Mammary epithelial cell (primary cell): ENCODE measurements around the gene NAV3.

Experiments used
- CTCF ChIP-seq, 2 donors: IDR thresholded peaks in 1 of 2; conservative IDR thresholded peaks in 1 of 2; 2 replicates each; pipeline ENCODE4 v1.5.1; 2011 to 2012; ENCODE audit warnings: inconsistent platforms in 2 of 2, low read length in 2 of 2, mild to moderate bottlenecking in 2 of 2, control low read depth in 1 of 2, low read depth in 1 of 2; ENCODE audit not compliant: insufficient read depth in 1 of 2; ENCODE audit errors: extremely low read depth in 1 of 2
- EZH2 ChIP-seq: IDR thresholded peaks from 2 replicates; pipeline ENCODE4 v1.6.1; 2012; ENCODE audit warnings: low read length, inconsistent platforms, borderline replicate concordance

GRCh38 chr12:77965790-77966189, 135.1 kb downstream of the NAV3 start:
- TF ChIP-seq CTCF (conservative IDR thresholded peaks at IDR 0.05 in 1 of 2, IDR thresholded peaks at IDR 0.05 in 1 of 2; ENCODE audit: extremely low read depth in 1 of 2, insufficient read depth in 1 of 2, low read depth in 1 of 2, low read length in 2 of 2) (no peak), EZH2 (no peak)
